Smooth muscle cell (in vitro differentiated cells): Measurements from ENCODE around the gene LCOR. TPM values are rescaled to one million over a fixed set of nuclear protein-coding genes. Genes with fewer than 3 reads are reported as not detected.

ENCODE experiments used
- DNase-seq: peaks from one replicate; lab custom pipeline; 2025; ENCODE audit not compliant: unreplicated experiment; lab: John Stamatoyannopoulos, UW
- H2AFZ ChIP-seq: fragments of 200-600 bp; sonication (generic); 2 replicates; pipeline ENCODE4 v1.6.0; 2016; ENCODE audit warnings: antibody characterized with exemption, low read depth, mild to moderate bottlenecking
- H3F3A ChIP-seq: fragments of 200-600 bp; sonication (generic); 2 replicates; pipeline ENCODE4 v1.6.0; 2017; ENCODE audit warnings: antibody characterized with exemption, low read depth
- H3K27ac ChIP-seq: fragments of 200-600 bp; sonication (generic); 2 replicates; pipeline ENCODE4 v1.5.1; 2016; ENCODE audit warnings: low read depth, mild to moderate bottlenecking
- H3K27me3 ChIP-seq: fragments of 200-600 bp; sonication (generic); 2 replicates; pipeline ENCODE4 v1.6.1; 2016; ENCODE audit warnings: low read depth, mild to moderate bottlenecking
- H3K36me3 ChIP-seq: fragments of 200-600 bp; sonication (generic); 2 replicates; pipeline ENCODE4 v1.5.1; 2016; ENCODE audit warnings: low read depth
- H3K4me1 ChIP-seq: fragments of 200-600 bp; sonication (generic); 2 replicates; pipeline ENCODE4 v1.5.1; 2016; ENCODE audit warnings: low read depth
- H3K4me2 ChIP-seq: fragments of 200-600 bp; sonication (generic); 2 replicates; pipeline ENCODE4 v1.6.0; 2016; ENCODE audit warnings: mild to moderate bottlenecking
- H3K4me3 ChIP-seq: fragments of 200-600 bp; sonication (generic); 2 replicates; pipeline ENCODE4 v1.5.1; 2016; ENCODE audit warnings: mild to moderate bottlenecking
- H3K79me2 ChIP-seq: fragments of 200-600 bp; sonication (generic); 2 replicates; pipeline ENCODE4 v1.6.0; 2016; ENCODE audit warnings: low read depth, mild to moderate bottlenecking
- H3K9ac ChIP-seq: fragments of 200-600 bp; sonication (generic); 2 replicates; pipeline ENCODE4 v1.6.0; 2016; ENCODE audit warnings: low read depth
- H3K9me3 ChIP-seq: fragments of 200-600 bp; sonication (generic); replicated peaks from 2 replicates; pipeline ENCODE4 v1.5.1; 2016; ENCODE audit warnings: low read depth
- H4K20me1 ChIP-seq: fragments of 200-600 bp; sonication (generic); 2 replicates; pipeline ENCODE4 v1.6.0; 2016; ENCODE audit warnings: low read depth
- WGBS: methylation state at CpG from one replicate; pipeline ENCODE4 v1.1.7; 2016; ENCODE audit warnings: low lambda C conversion rate; 5-methylcytosine and 5-hydroxymethylcytosine counted together
- polyA plus RNA-seq: library from polyadenylated mRNA; unstranded; fragments of >200 nt; fragmentation: Nextera tagmentation; extraction: Ambion mirVana; gene quantifications from 2 replicates; pipeline ENCODE4 v1.2.1, GENCODE V29; 2016
- total RNA-seq: library from RNA; depleted of rRNA; stranded (reverse); fragments of >200 nt; gene quantifications from 2 replicates; pipeline ENCODE4 v1.2.3, GENCODE V29; 2014
- TF ChIP-seq, protein P1 (sequence below): fragments of 200-600 bp; sonication (generic); IDR thresholded peaks from 2 replicates; pipeline ENCODE4 v1.5.1; 2017; ENCODE audit warnings: borderline replicate concordance, mild to moderate bottlenecking, antibody characterized with exemption; ENCODE audit not compliant: insufficient read depth, poor library complexity, severe bottlenecking

LCOR gene
- total and polyA plus RNA-seq, 2 experiments from 2014 or later: 10.6 to 27.8 TPM

DNA sequence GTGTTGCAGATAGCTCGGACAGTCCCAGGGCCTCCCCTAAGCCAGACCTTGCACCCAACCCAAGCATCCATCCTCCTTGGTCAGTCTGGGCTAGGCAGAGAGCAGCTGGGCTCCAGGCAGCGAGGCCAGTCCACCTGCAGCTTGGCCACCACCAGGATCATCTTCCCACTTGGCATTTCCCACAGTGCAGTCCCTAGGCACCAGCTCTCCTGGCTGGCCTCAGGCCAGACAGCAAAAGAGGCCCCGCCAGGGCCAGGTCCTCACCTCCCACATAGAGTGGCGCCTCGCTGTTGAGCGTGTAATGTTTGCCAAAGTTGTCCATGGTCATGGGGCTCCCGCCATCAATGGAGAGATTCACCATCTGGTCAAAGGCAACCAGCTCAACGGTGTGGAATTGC lies 171.7 kb downstream of the LCOR start:
- H3K4me2 ChIP-seq: no peak overlapping the region
- TF ChIP-seq, protein P1, sequence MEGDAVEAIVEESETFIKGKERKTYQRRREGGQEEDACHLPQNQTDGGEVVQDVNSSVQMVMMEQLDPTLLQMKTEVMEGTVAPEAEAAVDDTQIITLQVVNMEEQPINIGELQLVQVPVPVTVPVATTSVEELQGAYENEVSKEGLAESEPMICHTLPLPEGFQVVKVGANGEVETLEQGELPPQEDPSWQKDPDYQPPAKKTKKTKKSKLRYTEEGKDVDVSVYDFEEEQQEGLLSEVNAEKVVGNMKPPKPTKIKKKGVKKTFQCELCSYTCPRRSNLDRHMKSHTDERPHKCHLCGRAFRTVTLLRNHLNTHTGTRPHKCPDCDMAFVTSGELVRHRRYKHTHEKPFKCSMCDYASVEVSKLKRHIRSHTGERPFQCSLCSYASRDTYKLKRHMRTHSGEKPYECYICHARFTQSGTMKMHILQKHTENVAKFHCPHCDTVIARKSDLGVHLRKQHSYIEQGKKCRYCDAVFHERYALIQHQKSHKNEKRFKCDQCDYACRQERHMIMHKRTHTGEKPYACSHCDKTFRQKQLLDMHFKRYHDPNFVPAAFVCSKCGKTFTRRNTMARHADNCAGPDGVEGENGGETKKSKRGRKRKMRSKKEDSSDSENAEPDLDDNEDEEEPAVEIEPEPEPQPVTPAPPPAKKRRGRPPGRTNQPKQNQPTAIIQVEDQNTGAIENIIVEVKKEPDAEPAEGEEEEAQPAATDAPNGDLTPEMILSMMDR: no peak
- no peaks in the 10 kb centered on the region for H4K20me1 ChIP-seq
- no peaks in the 10 kb centered on the region for H3F3A ChIP-seq
- DNase-seq: no peak
- WGBS: 93% methylated on average over 8 of the region's 8 CpGs
- no peaks in the 10 kb centered on the region for H3K4me1 ChIP-seq
- no peaks in the 10 kb centered on the region for H3K27me3 ChIP-seq
- H3K4me3 ChIP-seq: no peak overlapping the region
- no peaks in the 10 kb centered on the region for H3K9me3 ChIP-seq
- no peaks in the 10 kb centered on the region for H3K79me2 ChIP-seq
- H2AFZ ChIP-seq: no peak overlapping the region
- H3K9ac ChIP-seq: no peak overlapping the region
- H3K27ac ChIP-seq: no peak overlapping the region
- H3K36me3 ChIP-seq: no peaks in the 10 kb centered on the region

DNA sequence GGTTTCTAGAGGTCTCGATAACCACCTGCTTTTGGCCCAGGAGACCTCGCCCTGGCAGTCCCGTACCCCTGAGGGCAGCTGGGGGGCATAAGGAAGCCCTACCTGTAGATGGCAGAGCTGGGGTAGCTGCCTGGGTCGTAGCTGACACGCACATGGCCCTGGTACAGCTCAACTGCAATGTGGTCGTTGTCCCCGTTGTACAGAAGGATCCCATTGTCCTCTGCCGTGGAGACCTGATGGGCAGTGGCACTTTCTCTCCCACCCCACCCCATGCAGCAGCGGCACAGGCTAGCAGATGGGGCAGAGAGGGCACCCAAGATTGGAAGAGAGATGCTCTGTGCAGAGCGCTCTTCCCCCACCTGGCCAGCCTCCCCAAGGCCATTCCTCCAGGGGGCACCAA lies 172.5 kb downstream of the LCOR start:
- H3F3A ChIP-seq: no peaks in the 10 kb centered on the region
- H2AFZ ChIP-seq: no peak overlapping the region
- H3K4me3 ChIP-seq: no peak overlapping the region
- no peaks in the 10 kb centered on the region for H4K20me1 ChIP-seq
- H3K79me2 ChIP-seq: no peaks in the 10 kb centered on the region
- no peak overlapping the region for H3K4me2 ChIP-seq
- H3K27me3 ChIP-seq: no peaks in the 10 kb centered on the region
- no peak overlapping the region for H3K9ac ChIP-seq
- no peaks in the 10 kb centered on the region for H3K9me3 ChIP-seq
- no peak for DNase-seq
- H3K4me1 ChIP-seq: no peaks in the 10 kb centered on the region
- H3K27ac ChIP-seq: no peak overlapping the region
- WGBS: 91% methylated on average over 10 of the region's 10 CpGs
- no peaks in the 10 kb centered on the region for H3K36me3 ChIP-seq
- TF ChIP-seq, protein P1: no peak

DNA sequence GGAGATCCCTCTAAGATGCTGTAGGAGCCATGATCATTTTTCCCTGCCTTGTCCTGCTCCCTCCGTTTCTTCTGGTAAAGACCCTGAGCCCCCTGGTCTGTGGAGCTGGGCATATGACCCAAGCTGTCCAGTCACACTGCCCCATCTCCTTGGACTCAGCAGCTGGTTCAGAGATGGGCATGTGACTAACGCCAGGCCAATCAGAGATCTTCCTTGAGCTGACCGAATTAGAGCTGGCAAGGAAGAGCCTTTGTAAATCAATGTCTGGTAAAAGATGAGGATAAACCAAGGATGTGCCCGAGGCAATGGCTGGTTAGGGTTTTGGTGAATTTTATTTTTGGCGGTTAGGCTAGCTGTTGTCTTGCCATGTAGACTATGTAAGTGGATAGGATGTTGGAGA lies 173.3 kb downstream of the LCOR start:
- Histone ChIP-seq H3K27ac (no peak overlapping the region), H3K4me2 (no peak overlapping the region), H3K36me3 (no peaks in the 10 kb centered on the region), H4K20me1 (no peaks in the 10 kb centered on the region), H3K9ac (no peak overlapping the region), H3K27me3 (no peaks in the 10 kb centered on the region), H3K79me2 (no peaks in the 10 kb centered on the region), H3K4me1 (no peaks in the 10 kb centered on the region), H3K4me3 (no peak overlapping the region), H2AFZ (no peak overlapping the region), H3F3A (no peaks in the 10 kb centered on the region), H3K9me3 (no peaks in the 10 kb centered on the region)
- TF ChIP-seq, protein P1: no peak
- DNase-seq: no peak
- 85% methylated on average over 5 of the region's 5 CpGs for WGBS

DNA sequence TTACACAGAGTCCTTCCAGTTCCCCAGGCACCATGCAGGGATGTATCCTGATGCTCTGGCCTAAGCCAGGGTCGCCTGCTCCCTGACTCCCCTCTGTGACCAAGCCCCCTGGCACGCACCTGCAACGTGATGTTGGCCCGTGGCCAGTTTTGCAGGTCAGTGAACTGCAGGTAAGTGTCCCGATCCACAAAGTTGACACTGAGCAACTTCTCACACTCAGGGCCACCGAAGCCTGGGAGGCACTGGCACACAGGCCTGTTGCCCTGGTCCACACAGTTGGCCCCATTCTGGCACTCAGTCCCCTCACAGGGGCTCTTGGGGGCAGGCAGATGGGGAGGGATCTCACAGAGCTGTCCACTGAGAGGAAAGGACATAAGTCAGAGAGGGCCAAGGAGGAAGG lies 174.3 kb downstream of the LCOR start:
- H3K4me3 ChIP-seq: no peak overlapping the region
- no peaks in the 10 kb centered on the region for H3K4me1 ChIP-seq
- H3K36me3 ChIP-seq: no peaks in the 10 kb centered on the region
- H3K9ac ChIP-seq: no peak overlapping the region
- DNase-seq: no peak
- H3F3A ChIP-seq: no peaks in the 10 kb centered on the region
- no peaks in the 10 kb centered on the region for H3K79me2 ChIP-seq
- H3K27me3 ChIP-seq: no peaks in the 10 kb centered on the region
- no peak overlapping the region for H2AFZ ChIP-seq
- H3K4me2 ChIP-seq: no peak overlapping the region
- no peaks in the 10 kb centered on the region for H3K9me3 ChIP-seq
- WGBS: 83% methylated on average over 6 of the region's 6 CpGs
- TF ChIP-seq, protein P1: no peak
- no peak overlapping the region for H3K27ac ChIP-seq
- H4K20me1 ChIP-seq: no peaks in the 10 kb centered on the region
